Articular chondrocyte of knee joint (primary cell): ENCODE measurements around the gene FFAR1. TPM values are rescaled to one million over a fixed set of nuclear protein-coding genes. Genes with fewer than 3 reads are reported as not detected.

Experiments used
- total RNA-seq: library from RNA; depleted of rRNA; stranded (reverse); fragments of >200 nt; gene quantifications from 2 replicates; pipeline ENCODE4 v1.2.3, GENCODE V29; 2012

Gene FFAR1, protein sequence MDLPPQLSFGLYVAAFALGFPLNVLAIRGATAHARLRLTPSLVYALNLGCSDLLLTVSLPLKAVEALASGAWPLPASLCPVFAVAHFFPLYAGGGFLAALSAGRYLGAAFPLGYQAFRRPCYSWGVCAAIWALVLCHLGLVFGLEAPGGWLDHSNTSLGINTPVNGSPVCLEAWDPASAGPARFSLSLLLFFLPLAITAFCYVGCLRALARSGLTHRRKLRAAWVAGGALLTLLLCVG (N-terminal part only)
- not detected in 2 replicates for total RNA-seq

DNA sequence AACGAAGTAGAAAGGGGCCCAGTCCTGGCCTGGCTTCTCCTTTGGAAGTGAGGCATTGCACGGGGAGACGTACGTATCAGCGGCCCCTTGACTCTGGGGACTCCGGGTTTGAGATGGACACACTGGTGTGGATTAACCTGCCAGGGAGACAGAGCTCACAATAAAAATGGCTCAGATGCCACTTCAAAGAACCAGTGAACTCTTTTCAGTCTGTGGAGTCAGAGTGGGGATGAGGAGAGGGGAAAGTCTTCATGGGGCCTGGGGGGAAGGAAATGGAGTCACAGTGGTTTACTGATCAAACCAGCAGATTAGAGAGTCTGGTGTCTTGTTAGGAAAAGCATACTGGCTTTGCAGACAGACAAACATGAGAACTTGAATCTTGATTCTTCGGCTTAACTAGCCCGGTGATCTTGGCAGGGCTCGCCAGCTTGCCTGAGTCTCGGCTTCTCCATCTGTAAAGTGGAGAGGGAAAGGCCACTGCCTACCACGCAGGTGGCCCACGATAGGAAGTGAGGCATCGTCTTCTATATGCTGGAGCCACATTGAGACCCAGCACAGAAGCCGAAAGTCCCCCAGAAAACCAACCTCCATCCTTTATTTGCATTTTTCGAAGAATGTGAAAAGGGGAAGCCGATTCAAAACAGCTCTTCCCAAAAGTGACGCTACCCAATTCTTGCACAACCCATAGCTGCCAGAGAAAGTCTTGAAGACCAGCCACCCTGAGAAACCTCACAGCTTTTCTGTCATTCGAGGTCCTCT is at the start of gene FFAR1:
FFAR1 (plus strand) TSS at position 732 of the 759 bp plus-strand sequence. CDS start 3,650 bp downstream, outside the sequence.

DNA sequence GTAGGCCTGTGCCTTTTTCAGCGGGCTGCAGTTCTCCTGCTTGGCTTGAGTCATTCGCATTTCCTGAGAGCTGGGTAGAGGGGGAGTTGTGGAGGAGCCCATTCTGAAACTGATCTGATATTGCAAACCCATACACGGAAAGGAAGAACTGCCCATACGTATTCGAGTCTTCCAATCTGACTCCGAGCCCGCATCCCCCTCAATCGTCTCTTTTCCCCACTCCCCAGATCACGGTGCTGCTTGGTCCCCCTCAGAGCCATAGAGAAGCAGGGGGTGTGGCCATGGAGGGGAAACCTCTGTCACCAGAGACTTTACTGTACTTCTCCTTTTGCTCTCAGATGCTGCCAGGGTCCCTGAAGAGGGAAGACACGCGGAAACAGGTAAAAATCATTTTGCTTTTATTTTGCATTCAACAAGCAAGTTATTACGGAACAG is 18.8 kb upstream of the FFAR1 start, which contains the start of gene CD22:
CD22 (plus strand) TSS at position 337 of the 435 bp plus-strand sequence. CDS start 2,854 bp downstream, outside the sequence.

DNA sequence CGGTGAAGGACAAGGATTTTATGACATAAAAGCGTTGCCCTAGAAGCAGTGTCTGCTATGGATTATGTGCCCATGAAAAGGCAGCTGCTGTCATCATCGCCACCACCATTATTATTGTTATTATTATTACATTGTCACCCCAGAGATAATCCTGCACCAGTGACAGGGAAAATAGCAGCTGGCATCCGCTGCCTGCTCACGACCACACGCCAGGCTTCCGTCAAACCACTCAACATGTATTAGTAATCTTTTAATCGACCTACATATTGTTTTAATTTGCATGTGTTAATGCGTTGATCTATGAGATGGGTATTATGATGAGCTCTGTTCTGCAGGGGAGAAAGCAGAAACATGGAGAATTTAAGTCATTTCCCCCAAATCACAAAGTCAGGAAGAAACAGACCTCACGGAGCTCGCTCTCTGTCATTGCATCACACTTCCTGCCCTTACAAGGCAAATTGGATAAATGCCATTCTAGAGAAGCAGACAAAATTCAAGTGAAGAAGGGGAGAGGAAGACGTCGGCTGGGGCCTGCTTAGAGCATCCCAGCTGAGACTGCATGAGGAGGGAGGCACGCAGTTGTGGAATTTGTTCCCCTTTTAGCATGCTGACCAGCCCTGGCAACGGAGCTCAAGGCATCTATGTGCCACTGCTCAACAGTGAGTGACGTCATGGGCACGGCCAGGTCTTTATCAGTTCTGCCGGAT is 10.3 kb downstream of the FFAR1 start, which contains the start of gene FFAR3:
FFAR3 (plus strand) TSS at position 594 of the 707 bp plus-strand sequence. CDS start 431 bp downstream, outside the sequence.

DNA sequence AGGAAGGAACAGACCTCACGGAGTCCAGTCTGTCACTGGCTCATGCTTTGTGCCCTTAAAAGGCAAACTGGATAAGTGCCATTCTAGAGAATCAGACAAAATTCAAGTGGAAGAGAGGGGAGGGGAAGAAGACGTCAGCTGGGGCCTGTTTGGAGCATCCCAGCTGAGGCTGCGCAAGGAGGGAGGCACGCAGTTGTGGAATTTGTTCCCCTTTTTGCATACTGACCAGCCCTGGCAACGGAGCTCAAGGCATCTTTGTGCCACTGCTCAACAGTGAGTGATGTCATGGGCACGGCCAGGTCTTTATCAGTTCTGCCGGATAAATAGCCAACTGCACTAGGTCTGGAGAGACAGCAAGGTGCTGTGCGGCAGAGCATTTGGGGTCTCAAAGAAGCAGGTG is 23.0 kb downstream of the FFAR1 start, which contains the start of gene GPR42:
GPR42 (plus strand) TSS at position 347 of the 400 bp plus-strand sequence. CDS start 292 bp downstream, outside the sequence.

Other genes starting within 250 kb of the FFAR1 start
- gene FXYD3, start 232.1 kb upstream of the FFAR1 start, total RNA-seq, result not detected in 2 replicates
- gene LGI4, start 212.8 kb upstream of the FFAR1 start, total RNA-seq, result not detected in 2 replicates
- 0.32 and 0.52 TPM in 2 replicates for gene FXYD1, start 209.1 kb upstream of the FFAR1 start, total RNA-seq
- gene FXYD7, start 204.6 kb upstream of the FFAR1 start, total RNA-seq, result not detected in 2 replicates
- gene FXYD5, start 193.2 kb upstream of the FFAR1 start, total RNA-seq, result 46.0 and 64.4 TPM in 2 replicates
- not detected in 2 replicates for gene FAM187B, start 119.2 kb upstream of the FFAR1 start, total RNA-seq
- 0.11 and 0.13 TPM in 2 replicates for gene LSR, start 98.9 kb upstream of the FFAR1 start, total RNA-seq
- 45.9 and 51.5 TPM in 2 replicates for gene USF2, start 78.9 kb upstream of the FFAR1 start, total RNA-seq
- under 0.01 TPM in 1 of 2 replicates, not detected in the other for gene HAMP, start 65.4 kb upstream of the FFAR1 start, total RNA-seq
- not detected in 2 replicates for gene MAG, start 55.7 kb upstream of the FFAR1 start, total RNA-seq
- gene CD22, start 18.7 kb upstream of the FFAR1 start, total RNA-seq, result under 0.01 and 0.97 TPM in 2 replicates
- gene FFAR3, start 10.6 kb downstream of the FFAR1 start, total RNA-seq, result not detected in 2 replicates
- gene GPR42, start 23.2 kb downstream of the FFAR1 start, total RNA-seq, result not detected in 2 replicates
- not detected in 2 replicates for gene FFAR2, start 100.4 kb downstream of the FFAR1 start, total RNA-seq
- not detected in 2 replicates for gene KRTDAP, start 142.6 kb downstream of the FFAR1 start, total RNA-seq
- gene DMKN, start 165.7 kb downstream of the FFAR1 start, total RNA-seq, result 12.1 and 21.0 TPM in 2 replicates
- gene SBSN, start 180.4 kb downstream of the FFAR1 start, total RNA-seq, result 1.9 and 2.5 TPM in 2 replicates
- gene GAPDHS, start 185.6 kb downstream of the FFAR1 start, total RNA-seq, result not detected in 2 replicates
- 46.9 and 60.5 TPM in 2 replicates for gene TMEM147, start 197.7 kb downstream of the FFAR1 start, total RNA-seq
- gene ATP4A, start 215.8 kb downstream of the FFAR1 start, total RNA-seq, result not detected in 2 replicates
- not detected in 2 replicates for gene PMIS2, start 238.3 kb downstream of the FFAR1 start, total RNA-seq